ENCODE measurements around the gene LFNG. TPM values are rescaled to one million over a fixed set of nuclear protein-coding genes. Genes with fewer than 3 reads are reported as not detected.

Gene LFNG
- total and polyA plus RNA-seq, 9 of the 15 experiments (the other 6 are each of a cell fraction or from before 2014, with no cell fraction given): 0.03 to 0.89 (median 0.25) TPM; not detected in 1

DNA sequence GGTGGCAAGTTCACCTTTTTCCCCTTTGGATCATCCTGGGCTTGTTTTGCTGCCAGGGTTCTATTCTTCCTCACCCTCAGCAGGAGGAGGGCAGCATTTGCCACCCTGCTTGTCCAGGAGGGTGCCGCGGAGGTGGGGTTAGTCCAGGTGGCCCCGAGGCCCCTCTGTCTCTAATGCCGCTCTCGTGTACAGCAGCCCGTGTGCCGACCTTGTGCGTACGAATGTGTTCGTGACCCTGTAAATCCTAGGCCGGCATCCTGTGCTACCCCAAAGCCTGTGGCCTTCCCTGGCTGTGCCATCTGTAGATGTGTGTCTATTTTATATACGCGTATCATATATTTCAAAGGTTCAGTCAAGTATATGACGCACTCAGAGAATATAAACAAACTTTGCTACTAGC lies 49.8 kb downstream of the LFNG start:
- H3K27me3 ChIP-seq (ENCODE audit: control insufficient read depth in 2 of 2, insufficient read depth in 2 of 2, low read length in 2 of 2): no peaks in the 10 kb centered on the region
- FAIRE-seq (no peak), DNase-seq (ENCODE audit: extremely low read depth in 1 of 4, low spot score in 3 of 4) (no peak), ATAC-seq (no peak)
- H3K9ac ChIP-seq (ENCODE audit: insufficient read depth in 1 of 2, low read depth in 2 of 2, low read length in 2 of 2): no peak overlapping the region
- H2AFZ ChIP-seq (ENCODE audit: low read depth, low read length): no peak overlapping the region
- H3K27ac ChIP-seq (ENCODE audit: extremely low read depth, low read depth, low read length): no peak overlapping the region
- H3K9me1 ChIP-seq (ENCODE audit: control insufficient read depth, insufficient read depth, low read length): no peaks in the 10 kb centered on the region
- no peak overlapping the region for H3K4me2 ChIP-seq (ENCODE audit: insufficient read depth, low read length)
- CTCF ChIA-PET (ENCODE audit: low intra/inter-chr PET ratio): no interaction called here
- no TSS peak for BruUV-seq (replicated peaks)
- H3K79me2 ChIP-seq (ENCODE audit: control insufficient read depth, insufficient read depth, low read length): no peaks in the 10 kb centered on the region
- intact Hi-C loops (cut with micrococcal nuclease) (loop anchor here (5.0 to 10.0 kb wide), 3 partner anchors 85 to 115 kb away; partner anchors contain the start of genes AMZ1 and GRIFIN), in situ Hi-C loops (cut with MboI) (no loop called here)
- H3K36me3 ChIP-seq (ENCODE audit: control insufficient read depth, insufficient read depth, low read length): peaks cover 9% of the 10 kb centered on the region; the same call in 2 of the 3 replicates
- POLR2A ChIA-PET: interaction anchor here (1.0 kb wide), 1 partner anchor 16 kb away, joined by 3 read pairs; no protein-coding TSS in a partner anchor
- no peaks in the 10 kb centered on the region for H3K9me3 ChIP-seq (replicated peaks; ENCODE audit: control insufficient read depth, insufficient read depth, low read depth, low read length)
- peaks cover 12 to 14% of the 10 kb centered on the region in 2 experiments; a peak in 4 of 5 replicates for H3K4me1 ChIP-seq (replicated peaks in 1 of 2; ENCODE audit: control insufficient read depth in 2 of 2, insufficient read depth in 2 of 2, low read length in 2 of 2)
- 91% methylated on average over 14 of the region's 14 CpGs for WGBS (ENCODE audit: insufficient coverage, low coverage, missing lambda C conversion rate)
- no peak overlapping the region for H3K4me3 ChIP-seq
- H4K20me1 ChIP-seq (replicated peaks; ENCODE audit: control insufficient read depth, insufficient read depth, low read length): peaks cover 12% of the 10 kb centered on the region
- TF ChIP-seq TSC22D4 (tag; IDR thresholded peaks at IDR 0.05) (no peak), RBM15 (IDR thresholded peaks at IDR 0.05; ENCODE audit: insufficient read depth, low read length) (no peak), EWSR1 (IDR thresholded peaks at IDR 0.05; ENCODE audit: borderline replicate concordance, low read depth, partially characterized antibody) (no peak)
- TF ChIP-seq, protein P1, sequence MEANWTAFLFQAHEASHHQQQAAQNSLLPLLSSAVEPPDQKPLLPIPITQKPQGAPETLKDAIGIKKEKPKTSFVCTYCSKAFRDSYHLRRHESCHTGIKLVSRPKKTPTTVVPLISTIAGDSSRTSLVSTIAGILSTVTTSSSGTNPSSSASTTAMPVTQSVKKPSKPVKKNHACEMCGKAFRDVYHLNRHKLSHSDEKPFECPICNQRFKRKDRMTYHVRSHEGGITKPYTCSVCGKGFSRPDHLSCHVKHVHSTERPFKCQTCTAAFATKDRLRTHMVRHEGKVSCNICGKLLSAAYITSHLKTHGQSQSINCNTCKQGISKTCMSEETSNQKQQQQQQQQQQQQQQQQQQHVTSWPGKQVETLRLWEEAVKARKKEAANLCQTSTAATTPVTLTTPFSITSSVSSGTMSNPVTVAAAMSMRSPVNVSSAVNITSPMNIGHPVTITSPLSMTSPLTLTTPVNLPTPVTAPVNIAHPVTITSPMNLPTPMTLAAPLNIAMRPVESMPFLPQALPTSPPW (CRISPR knock-in tag; IDR thresholded peaks at IDR 0.05): no peak
